GM12878 (cell line): ENCODE measurements around the gene KAT2A.

ENCODE experiments used
- EP300 ChIP-seq, 2 experiments: fragments of 150-350 bp in 1 of 2; IDR thresholded peaks; 2 replicates each; pipeline ENCODE4 v1.6.1; 2011 to 2012; ENCODE audit warnings: low read depth in 2 of 2, low read length in 2 of 2, borderline replicate concordance in 1 of 2, improper control_type of control experiment in 1 of 2, inconsistent platforms in 1 of 2; ENCODE audit not compliant: control insufficient read depth in 1 of 2
- EZH2 ChIP-seq: IDR thresholded peaks from 2 replicates; pipeline ENCODE4 v1.6.1; 2012; ENCODE audit warnings: low read depth, mild to moderate bottlenecking, control low read depth, inconsistent platforms, low read length, borderline replicate concordance; ENCODE audit not compliant: control insufficient read depth
- HDGF ChIP-seq: fragments of 450-650 bp; IDR thresholded peaks from 2 replicates; pipeline ENCODE4 v1.6.1; 2016; ENCODE audit warnings: antibody characterized with exemption
- POLR2A ChIP-seq: IDR thresholded peaks from 2 replicates; pipeline ENCODE4 v1.6.1; 2011; ENCODE audit warnings: low read depth, mild to moderate bottlenecking, low read length
- RAD21 ChIP-seq: IDR thresholded peaks from 2 replicates; pipeline ENCODE4 v1.6.1; 2011; ENCODE audit warnings: mild to moderate bottlenecking, low read depth, low read length, moderate library complexity; ENCODE audit not compliant: insufficient read depth
- SREBF2 ChIP-seq: IDR thresholded peaks from 2 replicates; pipeline ENCODE4 v1.6.1; 2012; ENCODE audit warnings: mild to moderate bottlenecking, low read length
- TAF1 ChIP-seq: IDR thresholded peaks from 2 replicates; pipeline ENCODE4 v1.6.1; 2011; ENCODE audit warnings: mild to moderate bottlenecking, low read depth, low read length, borderline replicate concordance
- YY1 ChIP-seq: IDR thresholded peaks from 2 replicates; pipeline ENCODE4 v1.6.1; 2011; ENCODE audit warnings: low read depth, mild to moderate bottlenecking, low read length
- ZNF274 ChIP-seq: IDR thresholded peaks from one replicate; pipeline ENCODE4 v1.8.0; 2011; ENCODE audit not compliant: insufficient read length, insufficient read depth
- TF ChIP-seq, protein P1 (sequence below), 3 experiments: IDR thresholded peaks in 2 of 3; conservative IDR thresholded peaks in 1 of 3; 2 replicates each; pipeline ENCODE4 v1.5.1; 2011; ENCODE audit warnings: low read depth in 3 of 3, low read length in 3 of 3, mild to moderate bottlenecking in 3 of 3, control low read depth in 2 of 3, moderate library complexity in 2 of 3, inconsistent platforms in 1 of 3, mixed read lengths in 1 of 3; ENCODE audit not compliant: control insufficient read depth in 2 of 3, insufficient read depth in 1 of 3; ENCODE audit errors: extremely low read depth in 1 of 3
- TF ChIP-seq, protein P2 (sequence below): fragments of 450-650 bp; IDR thresholded peaks from 2 replicates; pipeline ENCODE4 v1.6.1; 2017; ENCODE audit warnings: mild to moderate bottlenecking, moderate library complexity

DNA sequence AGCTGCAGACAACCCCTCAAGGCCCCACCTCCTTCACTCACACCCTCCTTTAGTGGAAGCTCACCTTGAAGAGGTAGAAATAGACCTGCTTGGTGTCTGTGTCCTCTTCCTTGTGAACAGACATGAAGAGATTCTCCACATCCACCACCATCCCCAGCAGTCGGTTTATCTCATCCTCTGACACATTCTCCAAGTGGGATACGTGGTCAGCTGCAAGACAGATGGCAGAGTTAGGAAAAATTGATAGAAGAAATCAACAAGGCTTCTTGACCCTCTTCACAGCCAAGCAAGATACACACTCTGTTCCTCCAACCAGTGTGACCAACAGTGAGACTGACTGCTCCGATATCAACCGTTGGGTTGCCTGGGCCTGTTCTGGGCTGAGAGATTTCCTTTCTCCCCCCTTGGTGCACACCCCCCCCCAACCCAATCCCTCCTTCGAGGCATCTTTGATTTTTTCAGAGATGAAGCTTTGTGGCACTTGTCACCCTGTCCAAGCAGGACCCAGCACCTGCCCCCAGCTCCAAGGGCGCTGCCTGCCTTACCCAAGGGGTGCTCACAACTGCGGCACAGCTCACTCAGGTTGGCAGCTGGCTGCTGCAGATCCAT lies 902 bp downstream of the KAT2A start:
- no peak for TF ChIP-seq POLR2A
- no peak for TF ChIP-seq RAD21
- TF ChIP-seq, protein P1, sequence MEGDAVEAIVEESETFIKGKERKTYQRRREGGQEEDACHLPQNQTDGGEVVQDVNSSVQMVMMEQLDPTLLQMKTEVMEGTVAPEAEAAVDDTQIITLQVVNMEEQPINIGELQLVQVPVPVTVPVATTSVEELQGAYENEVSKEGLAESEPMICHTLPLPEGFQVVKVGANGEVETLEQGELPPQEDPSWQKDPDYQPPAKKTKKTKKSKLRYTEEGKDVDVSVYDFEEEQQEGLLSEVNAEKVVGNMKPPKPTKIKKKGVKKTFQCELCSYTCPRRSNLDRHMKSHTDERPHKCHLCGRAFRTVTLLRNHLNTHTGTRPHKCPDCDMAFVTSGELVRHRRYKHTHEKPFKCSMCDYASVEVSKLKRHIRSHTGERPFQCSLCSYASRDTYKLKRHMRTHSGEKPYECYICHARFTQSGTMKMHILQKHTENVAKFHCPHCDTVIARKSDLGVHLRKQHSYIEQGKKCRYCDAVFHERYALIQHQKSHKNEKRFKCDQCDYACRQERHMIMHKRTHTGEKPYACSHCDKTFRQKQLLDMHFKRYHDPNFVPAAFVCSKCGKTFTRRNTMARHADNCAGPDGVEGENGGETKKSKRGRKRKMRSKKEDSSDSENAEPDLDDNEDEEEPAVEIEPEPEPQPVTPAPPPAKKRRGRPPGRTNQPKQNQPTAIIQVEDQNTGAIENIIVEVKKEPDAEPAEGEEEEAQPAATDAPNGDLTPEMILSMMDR (IDR thresholded peaks at IDR 0.05 in 2 of 3, conservative IDR thresholded peaks at IDR 0.05 in 1 of 3; ENCODE audit: control insufficient read depth in 2 of 3, extremely low read depth in 1 of 3, insufficient read depth in 1 of 3, low read depth in 3 of 3, low read length in 3 of 3), result no peak
- TF ChIP-seq YY1, result no peak
- no peak for TF ChIP-seq ZNF274
- TF ChIP-seq EZH2, result no peak
- no peak for TF ChIP-seq EP300 (IDR thresholded peaks at IDR 0.05; ENCODE audit: borderline replicate concordance in 1 of 2, control insufficient read depth in 1 of 2, low read depth in 2 of 2, low read length in 2 of 2)
- TF ChIP-seq HDGF, result no peak
- no peak for TF ChIP-seq TAF1
- TF ChIP-seq, protein P2, sequence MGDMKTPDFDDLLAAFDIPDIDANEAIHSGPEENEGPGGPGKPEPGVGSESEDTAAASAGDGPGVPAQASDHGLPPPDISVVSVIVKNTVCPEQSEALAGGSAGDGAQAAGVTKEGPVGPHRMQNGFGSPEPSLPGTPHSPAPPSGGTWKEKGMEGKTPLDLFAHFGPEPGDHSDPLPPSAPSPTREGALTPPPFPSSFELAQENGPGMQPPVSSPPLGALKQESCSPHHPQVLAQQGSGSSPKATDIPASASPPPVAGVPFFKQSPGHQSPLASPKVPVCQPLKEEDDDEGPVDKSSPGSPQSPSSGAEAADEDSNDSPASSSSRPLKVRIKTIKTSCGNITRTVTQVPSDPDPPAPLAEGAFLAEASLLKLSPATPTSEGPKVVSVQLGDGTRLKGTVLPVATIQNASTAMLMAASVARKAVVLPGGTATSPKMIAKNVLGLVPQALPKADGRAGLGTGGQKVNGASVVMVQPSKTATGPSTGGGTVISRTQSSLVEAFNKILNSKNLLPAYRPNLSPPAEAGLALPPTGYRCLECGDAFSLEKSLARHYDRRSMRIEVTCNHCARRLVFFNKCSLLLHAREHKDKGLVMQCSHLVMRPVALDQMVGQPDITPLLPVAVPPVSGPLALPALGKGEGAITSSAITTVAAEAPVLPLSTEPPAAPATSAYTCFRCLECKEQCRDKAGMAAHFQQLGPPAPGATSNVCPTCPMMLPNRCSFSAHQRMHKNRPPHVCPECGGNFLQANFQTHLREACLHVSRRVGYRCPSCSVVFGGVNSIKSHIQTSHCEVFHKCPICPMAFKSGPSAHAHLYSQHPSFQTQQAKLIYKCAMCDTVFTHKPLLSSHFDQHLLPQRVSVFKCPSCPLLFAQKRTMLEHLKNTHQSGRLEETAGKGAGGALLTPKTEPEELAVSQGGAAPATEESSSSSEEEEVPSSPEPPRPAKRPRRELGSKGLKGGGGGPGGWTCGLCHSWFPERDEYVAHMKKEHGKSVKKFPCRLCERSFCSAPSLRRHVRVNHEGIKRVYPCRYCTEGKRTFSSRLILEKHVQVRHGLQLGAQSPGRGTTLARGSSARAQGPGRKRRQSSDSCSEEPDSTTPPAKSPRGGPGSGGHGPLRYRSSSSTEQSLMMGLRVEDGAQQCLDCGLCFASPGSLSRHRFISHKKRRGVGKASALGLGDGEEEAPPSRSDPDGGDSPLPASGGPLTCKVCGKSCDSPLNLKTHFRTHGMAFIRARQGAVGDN, result no peak
- TF ChIP-seq SREBF2, result no peak
